ENCODE results near the gene NFKBIE.

Gene NFKBIE

DNA sequence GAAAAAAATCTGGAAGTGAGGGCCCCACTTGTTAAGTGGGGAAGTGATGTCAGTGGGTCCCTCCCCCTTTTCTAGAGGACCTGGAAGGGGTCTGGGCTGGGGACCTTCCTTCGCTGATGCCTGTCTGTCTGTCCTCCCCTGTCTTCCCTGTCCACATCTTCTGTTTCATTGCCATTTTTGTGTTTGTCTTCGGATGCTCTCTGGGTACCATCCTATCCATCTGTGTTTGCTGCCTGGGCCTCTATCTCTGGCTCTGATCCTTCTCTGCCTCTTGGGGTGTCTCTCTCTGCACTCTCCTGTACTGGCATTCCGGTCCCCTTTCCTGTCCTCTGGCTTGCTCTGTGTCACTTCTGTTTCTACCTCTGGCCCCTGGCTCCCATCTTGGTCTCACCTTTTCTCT lies 7.2 kb upstream of the NFKBIE start:
- DNase-seq = no peak

DNA sequence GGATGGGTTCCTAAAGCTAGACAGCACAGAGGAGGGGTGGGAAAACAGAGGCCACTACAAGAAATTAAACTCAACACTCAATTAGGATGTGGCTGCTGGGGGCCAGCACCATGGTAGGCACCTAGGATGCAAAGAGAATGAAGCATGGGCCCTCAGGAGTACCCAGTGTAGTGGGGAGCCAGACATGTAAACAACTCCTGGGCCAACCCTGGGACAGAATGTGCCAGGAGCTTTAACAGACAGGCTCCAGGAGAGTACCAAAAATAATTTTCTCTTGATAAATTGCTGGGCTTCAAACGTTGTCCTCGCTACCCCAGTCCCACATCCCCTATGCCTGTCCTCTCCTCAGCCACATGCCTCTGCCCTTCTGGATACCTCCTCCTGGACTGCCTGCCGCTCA lies 6.6 kb upstream of the NFKBIE start:
- DNase-seq = no peak

DNA sequence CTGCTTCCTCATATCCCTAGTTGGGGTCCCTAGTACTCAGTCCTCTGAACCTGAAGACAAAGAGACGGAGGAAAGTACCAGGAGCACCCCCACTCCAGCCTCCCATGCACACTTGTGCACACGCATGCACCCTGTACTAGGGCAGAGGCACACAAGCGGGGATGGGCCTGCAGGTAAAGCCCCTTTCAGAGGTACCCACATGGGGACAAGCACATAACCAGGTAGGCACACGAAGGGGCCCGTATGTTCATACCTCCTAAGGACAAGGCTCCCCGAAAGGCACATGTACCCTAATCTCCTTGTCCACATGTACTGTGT lies 6.0 kb upstream of the NFKBIE start:
- no peak for DNase-seq

DNA sequence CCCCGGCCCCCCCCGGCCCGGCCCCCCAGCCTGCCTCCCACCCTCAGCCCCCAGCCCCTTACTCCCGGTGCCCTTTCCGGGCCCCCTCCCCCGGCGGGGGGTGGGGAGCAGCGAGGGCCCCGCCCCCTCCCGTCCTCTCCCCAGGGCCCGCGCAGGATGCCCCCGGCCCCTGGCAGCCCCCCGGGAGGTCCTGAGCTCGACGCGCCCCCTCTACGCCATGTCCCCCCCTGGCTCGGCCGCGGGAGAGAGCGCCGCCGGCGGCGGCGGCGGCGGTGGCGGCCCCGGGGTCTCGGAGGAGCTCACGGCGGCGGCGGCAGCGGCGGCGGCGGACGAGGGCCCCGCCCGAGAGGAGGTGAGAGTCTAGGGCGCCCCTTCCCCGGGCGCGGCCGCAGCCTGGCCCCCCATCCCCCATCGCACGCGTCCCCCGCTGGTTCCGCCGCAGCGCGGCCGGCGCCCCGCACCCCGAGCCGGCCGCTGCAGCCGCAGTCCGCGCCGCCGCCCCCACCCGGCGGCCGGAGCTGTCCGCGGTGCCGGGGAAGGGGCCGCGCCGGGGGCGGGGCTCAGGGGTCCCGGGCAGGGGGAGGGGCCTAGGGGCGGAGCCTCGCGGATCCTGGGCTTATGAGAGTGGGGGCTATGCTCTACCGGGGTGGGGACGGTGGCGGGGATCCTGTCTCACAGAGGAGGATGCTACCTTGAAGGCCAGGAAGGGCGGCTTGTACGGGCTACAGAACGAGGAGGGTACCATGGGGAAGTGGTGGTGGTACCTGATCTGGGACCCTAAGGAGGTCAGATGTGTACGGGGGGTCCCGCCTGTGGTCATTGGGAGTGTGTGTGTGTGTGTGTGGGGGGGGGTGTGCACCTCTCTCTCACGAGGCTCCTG lies 5.4 kb upstream of the NFKBIE start:
- peak; percentile 26 for DNase-seq

DNA sequence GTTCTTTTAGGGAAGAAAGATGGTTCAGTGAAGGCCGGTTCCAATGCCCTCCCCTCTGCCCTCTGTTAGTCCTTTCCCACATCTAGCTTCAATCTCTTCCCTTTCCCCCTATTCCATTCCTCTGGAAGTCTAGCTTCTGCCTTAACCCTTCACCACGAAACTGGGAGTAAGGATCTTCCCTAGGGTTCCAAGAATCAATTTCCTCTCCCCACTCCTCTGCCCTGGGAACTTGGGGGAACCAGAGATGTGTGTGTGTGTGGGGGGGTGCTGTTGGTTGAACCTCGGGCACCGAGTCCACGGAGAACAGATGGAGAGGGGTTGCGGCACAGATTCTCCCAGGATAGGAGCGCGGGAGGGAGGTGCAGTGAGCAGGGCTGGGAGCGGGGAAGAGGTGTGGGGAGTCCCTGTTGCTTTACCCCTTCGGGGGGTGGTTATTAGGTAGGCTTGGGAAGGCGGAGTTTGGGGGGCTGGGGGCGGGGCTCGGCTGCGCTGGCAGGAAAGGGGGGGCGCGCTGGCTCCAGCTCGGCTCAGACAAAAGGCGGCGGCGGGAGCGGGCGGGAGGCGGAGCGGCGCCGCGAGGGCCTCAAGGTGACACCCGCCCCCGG lies 4.7 kb upstream of the NFKBIE start, which contains the start of gene TMEM151B:
TMEM151B (plus strand) TSS at position 530 of the 605 bp plus-strand sequence. CDS start 293 bp downstream, outside the sequence.
- no peak for DNase-seq

DNA sequence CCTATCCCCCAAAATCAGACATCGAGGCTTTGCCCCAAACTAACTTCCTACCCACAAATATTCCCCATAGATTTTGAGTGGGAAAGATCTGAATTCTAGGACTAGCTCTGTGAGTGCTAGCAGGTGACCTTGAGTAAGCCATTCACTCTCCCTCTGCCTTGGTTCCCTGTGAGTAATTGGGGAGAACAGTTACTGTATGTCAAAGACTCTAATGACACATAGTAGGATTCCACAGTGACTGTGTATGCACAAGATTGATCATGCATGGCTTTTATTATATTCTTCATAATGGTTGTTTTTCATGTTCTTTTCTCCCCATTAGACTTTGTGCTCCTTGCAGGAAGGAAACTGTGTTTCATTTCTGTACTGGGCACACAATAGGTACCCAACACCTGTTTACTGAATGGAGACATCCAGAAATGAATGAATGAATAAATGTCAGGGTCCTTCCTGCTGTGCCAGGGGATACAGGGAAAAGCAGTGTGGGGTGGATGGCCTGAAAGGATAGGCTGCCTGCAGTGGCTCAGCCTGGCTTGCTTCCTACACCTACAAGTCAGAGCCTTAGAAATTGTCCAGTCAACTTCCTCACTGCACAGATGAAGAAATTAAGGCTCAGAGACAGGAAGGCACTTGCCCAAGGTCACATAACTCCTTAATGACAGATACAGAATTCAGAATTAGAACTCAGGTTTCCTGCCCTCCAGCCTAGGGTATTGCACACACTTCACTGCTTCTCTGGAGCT lies 4.0 kb upstream of the NFKBIE start:
- DNase-seq = no peak

DNA sequence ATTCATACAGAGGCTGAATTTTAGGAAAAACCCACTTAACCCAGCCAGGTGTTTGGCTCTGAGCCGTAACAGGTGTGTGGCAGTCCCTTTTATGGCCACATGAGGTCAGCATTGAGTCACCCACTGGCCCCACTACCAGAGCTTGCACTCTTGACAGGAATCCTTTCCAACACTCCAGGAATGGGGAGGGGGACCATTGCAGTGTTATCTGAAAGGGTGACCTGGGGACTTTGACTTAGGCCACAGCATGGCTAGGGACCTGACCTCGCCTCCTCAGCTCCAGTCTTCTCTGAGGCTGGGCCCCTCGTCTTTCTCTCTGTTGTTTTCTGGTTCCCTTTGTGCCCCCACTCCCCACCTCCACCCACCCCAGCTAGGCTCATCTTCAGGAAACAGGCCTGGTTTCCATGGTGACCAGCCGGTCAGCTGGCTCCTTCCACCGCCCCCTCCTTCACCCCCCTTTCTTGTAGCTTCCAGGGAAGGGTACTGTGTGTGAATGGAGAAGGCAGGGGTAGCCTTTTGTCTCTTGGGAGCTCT lies 2.8 kb upstream of the NFKBIE start:
- DNase-seq = peak; percentile 30

DNA sequence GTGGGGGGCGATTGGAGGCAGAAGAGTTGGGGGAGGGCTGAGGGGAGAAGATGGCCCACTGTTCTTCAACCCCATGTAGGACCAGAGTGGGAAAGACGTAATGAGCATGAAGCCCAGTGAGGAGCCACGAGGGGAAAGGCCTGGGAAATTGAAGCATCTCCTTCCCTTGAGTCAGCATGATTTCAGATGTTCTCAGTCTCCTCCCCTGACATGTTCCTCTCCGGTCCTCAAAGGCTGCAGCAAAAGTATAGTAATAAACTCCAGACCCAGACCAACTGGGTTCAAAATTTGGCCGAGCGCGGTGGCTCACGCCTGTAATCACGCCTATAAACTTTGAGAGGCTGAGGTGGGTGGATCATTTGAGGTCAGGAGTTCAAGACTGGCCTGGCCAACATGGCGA lies 1.9 kb upstream of the NFKBIE start:
- no peak for DNase-seq

DNA sequence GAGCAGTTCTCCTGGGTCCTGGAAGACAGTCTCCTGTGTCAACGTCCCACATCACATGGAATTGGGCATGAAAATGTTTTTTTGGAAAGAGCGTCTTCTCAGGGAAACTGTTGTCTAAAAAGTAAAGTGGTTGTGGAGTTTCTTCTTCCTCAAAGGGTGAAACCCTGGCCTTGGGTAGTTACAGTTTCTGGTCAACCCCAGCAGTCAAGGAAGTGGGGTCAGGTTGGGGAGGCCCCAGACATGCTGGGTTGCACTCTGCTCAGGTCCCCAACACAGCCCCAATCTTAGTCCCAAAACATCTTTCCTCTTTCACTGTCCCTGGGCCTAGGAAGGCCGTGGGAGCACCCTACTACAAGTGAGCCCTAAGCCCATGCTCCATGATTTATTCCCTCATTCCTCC lies 996 bp upstream of the NFKBIE start:
- DNase-seq = no peak

DNA sequence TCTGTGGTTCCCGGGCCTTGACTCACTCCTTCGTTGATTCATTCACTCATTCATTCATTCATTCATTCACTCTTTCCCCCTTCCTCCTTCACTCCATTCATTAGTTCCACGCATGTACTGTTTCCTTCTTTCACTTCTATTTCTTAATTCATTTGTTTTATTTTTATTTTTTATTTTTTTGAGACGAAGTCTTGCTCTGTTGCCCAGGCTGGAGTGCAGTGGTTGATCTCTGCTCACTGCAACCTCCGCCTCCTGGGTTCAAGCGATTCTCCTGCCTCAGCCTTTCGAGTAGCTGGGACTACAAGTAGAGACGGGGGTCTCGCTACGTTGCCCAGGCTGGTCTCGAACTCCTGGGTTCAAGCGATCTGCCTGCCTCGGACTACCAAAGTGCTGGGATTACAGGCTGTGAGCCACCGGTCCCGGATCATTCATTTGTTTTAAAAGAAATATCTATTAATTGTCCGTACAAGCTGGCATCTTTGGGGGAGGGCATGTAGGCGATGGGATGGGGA lies 427 bp upstream of the NFKBIE start:
- no peak for DNase-seq

DNA sequence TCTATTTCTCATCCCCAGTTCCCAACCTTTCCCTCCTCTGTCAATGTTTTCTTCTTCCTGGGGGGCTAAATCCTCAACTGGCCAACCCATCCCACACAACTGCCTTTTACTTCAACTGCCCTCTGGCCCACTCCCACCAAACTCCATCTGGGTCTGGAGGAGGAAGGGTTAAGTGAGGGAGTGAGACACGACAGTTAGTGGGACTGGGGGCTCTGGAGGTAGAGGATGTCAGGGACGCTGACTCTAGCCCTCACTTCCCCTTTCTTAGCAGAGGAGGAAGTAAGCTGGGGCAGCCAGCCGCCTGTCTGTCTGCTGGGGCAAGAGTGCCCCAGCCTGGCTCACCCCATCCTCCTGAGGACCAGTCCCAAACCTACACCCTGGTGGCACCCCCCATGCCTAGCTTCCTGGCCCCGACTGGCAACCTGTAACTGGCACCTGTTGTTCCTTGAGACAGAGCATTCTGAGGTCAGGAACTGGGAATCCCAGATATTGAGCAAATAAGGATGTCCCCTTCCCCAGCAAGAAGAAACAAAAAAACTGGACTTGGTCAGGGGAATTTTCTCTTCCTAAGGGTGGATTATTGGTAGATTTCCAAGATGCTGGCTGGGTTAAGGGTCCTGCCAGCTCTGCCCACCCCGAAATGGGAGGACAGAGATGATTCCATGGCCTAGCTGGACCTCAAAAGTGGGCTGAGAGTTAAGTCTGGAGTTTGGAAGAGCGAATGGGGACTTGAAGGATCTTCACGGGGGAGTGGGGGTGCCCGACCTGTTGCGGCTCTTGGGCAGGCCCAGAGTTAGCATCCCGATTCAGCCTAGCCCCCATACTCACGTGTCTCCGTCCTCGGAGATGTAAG lies 971 bp downstream of the NFKBIE start:
- DNase-seq = no peak

DNA sequence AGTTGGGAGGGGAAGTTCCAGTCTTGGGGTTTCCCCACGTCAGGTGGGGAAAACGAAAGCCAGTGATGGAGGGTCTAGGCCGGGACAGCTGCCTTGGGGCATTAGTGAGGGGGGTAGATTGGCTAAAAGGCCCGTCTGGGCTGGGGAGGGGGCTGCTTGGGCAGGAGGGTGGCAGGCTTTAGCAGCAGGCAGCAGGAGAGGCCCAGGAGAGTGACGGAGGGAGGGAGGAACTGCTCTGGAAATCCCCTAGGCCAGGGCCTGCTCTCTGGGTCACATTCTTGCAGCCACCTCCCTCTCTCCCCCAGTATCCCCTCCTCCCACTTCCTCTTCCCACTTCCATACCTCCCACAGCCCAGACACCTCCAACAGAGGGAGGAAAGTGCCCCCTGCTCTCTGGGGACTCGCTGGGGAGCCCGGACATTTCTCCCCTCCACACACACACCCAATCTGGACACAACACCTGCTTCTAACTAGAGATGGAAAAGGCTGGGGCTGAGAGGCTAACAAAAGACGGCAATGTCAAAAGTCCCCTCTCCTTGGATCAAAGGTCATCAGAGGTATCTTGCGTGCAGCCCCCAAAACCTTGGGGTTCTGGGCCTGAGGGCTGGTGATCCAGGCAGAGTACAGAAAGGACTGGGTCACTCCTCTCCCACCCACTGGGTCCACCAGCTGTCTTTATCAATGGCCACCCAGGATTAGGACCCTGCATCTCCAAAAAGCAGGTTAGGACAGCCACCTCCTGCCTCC lies 1.8 kb downstream of the NFKBIE start:
- DNase-seq = no peak

DNA sequence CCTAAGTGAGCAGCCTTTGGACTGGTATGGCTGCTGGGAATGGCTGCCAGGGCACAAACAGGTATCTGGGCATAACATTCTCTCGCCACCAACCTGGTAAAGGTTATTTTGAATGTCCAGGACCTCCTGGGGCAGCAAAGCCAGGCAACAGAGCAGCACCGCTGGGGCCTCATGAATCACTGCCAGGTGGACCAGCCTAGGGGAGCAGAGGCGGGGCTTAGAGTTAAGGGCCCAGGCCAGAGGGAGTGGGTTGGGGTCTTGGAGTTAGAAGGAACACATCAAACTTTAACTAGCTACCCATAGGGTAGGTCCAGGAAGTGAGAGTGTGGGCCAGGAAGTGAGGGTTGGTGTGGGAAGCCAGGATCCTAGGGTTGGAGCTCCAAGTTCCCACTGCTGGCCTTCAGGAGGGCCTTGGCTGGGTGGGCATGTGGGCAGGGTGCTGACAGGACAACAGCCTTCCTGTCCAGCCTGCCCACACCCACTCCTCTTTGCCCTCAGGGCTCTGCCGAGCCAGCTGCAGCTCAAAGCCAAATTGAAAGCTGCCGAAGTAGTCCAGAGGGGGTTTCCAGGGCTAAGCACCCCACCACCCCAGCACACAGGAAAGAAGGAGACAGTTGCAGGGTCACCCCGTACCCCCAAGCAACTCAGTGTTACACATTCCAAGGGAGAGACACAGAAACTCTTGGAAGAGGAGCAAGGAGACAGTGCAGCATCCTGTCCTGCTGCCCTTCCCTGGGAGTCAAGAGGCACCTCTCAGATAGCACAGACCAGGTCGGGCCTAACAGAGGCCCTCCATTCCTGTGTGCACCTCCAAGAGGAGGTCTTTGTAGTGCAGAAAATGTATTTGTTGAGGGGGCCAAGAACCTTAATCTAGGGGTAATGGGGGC lies 2.6 kb downstream of the NFKBIE start:
- DNase-seq = no peak

DNA sequence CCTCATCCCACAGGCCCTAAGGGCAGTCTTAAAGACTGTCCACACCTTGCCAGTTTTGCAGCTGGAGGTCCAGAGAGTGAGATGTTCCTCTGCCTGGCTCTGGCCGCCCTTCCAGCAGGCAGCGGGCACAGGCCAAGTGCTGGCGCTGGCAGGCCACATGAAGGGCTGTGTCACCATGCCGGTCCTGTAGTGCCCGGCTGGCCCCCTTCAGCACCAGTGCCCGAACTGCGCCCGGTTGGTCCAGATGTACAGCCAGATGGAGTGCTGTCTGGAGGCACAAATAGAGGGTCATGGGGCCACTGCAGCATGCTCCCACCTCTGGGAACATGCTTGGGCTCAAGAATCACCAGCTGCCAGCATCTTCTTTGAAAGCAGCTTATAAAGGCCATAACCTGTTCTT lies 3.8 kb downstream of the NFKBIE start:
- DNase-seq = no peak

DNA sequence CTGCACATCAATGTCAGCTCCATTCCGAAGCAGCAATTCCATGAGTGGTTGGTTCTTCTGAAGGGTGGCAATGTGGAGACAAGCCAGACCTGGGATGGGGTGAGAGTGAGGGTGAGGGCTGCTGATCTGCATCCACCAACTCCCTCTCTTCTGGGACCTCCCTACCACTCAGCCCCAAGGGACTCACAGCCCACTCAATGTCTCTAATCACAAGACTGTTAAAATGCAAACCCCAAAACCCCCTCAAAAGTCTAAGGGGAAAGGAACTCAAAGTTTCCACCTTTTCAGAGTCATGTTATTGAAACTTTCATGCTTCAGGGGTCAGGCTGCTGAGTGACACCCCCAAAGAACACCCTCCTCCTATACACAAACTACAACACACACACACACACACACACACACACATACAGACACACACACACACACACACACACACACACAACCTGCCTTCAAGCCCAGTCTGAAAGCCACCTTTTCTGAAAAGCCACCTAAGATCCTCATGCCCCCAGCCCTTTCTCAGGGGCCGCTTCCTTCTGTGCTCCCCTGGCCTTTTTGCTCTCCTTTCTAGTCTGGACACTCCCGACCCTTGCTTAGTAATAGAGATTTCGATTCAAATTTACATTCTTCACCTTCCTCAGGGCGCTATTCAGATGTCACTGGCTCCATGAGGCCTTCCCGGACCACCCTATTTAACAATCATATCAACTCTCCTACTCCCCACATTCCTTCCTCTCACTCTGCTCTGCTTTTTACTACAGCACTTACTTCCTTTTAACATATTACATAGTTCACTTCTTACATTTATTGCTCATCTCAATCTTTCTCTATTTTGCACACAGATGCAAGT lies 4.7 kb downstream of the NFKBIE start:
- no peak for DNase-seq

DNA sequence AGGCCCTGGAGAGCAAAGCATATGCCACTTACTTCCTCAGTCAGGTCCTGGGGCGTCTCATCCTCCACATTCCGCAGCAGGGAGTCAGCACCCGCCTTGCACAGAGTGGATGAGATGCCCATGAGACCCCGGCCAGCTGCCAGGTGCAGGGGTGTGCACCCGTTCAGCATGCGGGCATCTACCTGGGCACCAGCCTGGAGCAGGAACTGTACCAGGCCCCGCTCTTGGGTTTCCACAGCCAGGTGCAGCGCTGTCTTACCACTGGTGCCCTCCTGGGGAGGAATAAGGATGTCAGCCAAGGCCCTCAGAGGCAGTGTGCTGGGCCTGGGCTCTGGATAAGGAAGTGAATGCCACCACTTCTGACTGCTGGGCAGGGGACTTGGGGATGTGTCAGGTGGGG lies 5.3 kb downstream of the NFKBIE start:
- no peak for DNase-seq

DNA sequence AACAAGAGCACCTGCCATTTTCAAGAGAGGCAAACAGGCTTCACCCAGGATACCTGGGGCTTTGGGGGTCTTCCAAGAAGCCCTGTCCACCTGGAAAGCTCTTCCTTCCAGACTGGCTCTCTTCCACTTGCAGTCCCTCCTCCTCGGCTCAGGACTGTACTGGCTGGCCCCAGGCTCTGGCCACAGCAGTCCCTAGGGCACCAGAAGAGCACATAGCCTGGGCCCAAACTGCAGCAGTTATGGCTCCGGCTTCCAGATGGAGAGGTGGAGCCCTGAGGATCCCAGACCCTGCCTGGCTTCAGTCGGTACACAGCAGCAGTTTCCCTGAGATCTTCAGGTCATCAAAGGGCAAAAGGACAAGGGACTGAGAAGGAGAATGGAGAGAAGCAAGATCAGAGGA lies 6.4 kb downstream of the NFKBIE start:
- no peak for DNase-seq

DNA sequence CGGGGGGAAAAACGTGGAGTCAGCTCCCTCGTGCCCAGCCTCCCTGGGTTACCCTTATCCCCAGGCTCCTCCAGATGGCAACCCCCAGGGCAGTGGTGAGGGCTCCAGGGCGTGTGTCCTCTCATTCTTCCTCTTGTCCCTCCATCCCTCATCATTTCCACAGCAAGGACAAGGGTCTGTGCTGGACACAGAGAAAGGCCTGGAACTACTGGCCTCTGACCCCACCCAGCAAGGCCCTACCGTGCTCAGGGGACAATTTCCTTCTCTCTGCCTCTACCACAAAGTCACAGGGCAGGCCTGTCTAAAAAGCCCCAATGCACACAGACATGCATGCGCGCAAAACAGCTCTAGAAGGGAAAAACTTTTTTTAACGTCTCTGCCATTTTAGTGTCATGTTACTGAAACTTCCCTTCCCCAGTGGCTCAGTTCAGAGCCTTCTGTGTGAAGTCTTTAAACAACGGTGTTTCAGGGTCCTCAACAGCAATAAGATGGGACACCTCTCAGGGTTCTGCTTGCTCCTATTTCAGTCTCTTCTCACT lies 7.0 kb downstream of the NFKBIE start:
- no peak for DNase-seq

DNA sequence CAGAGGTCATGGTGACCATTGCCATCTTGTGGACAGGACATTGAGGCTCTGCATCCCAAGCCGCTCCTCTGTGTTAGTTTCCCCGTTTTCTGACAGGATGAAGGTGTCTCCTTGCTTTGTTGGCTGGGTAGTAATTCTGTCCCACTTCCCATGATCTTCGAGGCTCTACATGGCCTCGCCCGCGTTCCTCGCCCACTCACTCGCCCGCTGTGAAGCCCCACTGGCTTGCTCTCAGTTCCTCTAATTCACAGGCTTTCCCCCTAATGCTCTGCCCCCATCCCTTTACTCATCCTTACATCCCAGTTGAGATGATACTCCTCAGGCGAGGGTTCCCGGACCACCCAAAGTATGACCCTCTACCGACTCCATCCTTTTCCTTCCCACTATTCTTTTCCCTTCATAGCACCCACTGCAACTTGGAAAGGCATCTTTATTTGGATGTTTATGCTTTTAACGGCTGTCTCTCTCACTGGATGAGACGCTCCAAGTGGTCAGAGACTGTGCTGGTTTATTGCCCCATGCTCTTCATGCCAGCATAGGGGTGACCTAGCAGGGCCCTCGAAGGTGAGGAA lies 7.5 kb downstream of the NFKBIE start:
- DNase-seq = no peak

Measured in NCI-H1694 (cell line).